Loucy (cell line): Measurements from ENCODE around the gene DNAJB13.

Experiments used
- H2AFZ ChIP-seq: fragments of 200-600 bp; sonication (generic); 2 replicates; pipeline ENCODE4 v1.6.0; 2016; ENCODE audit warnings: antibody characterized with exemption, mild to moderate bottlenecking, low read length, moderate library complexity
- H3F3A ChIP-seq: fragments of 200-600 bp; 2 replicates; pipeline ENCODE4 v1.6.0; 2016; ENCODE audit warnings: antibody characterized with exemption, low read depth, mild to moderate bottlenecking
- H3K27me3 ChIP-seq: fragments of 200-600 bp; sonication (generic); 2 replicates; pipeline ENCODE4 v1.6.1; 2014; ENCODE audit warnings: low read length, mild to moderate bottlenecking; ENCODE audit not compliant: insufficient read depth, poor library complexity, severe bottlenecking
- H3K36me3 ChIP-seq: fragments of 200-600 bp; sonication (generic); 2 replicates; pipeline ENCODE4 v1.6.1; 2016; ENCODE audit warnings: low read length; ENCODE audit not compliant: insufficient read depth
- H3K4me1 ChIP-seq: fragments of 200-600 bp; sonication (generic); 2 replicates; pipeline ENCODE4 v1.5.1; 2014; ENCODE audit warnings: low read length, mild to moderate bottlenecking; ENCODE audit not compliant: insufficient read depth, poor library complexity, severe bottlenecking
- H3K4me2 ChIP-seq: fragments of 200-600 bp; sonication (generic); 2 replicates; pipeline ENCODE4 v1.6.0; 2014; ENCODE audit warnings: antibody characterized with exemption, low read length, low read depth, mild to moderate bottlenecking; ENCODE audit not compliant: poor library complexity, severe bottlenecking
- H3K4me3 ChIP-seq: fragments of 200-600 bp; sonication (generic); 2 replicates; pipeline ENCODE4 v1.5.1; 2014; ENCODE audit warnings: low read length, mild to moderate bottlenecking, mixed read lengths; ENCODE audit not compliant: poor library complexity, severe bottlenecking
- H3K79me2 ChIP-seq: fragments of 200-600 bp; sonication (generic); 2 replicates; pipeline ENCODE4 v1.6.1; 2014; ENCODE audit warnings: low read length; ENCODE audit not compliant: insufficient read depth
- H3K9ac ChIP-seq: fragments of 200-600 bp; sonication (generic); 2 replicates; pipeline ENCODE4 v1.6.0; 2014; ENCODE audit warnings: mild to moderate bottlenecking, low read depth, low read length, moderate library complexity; ENCODE audit not compliant: poor library complexity, severe bottlenecking
- H3K9me2 ChIP-seq: fragments of 200-600 bp; sonication (generic); replicated peaks from 2 replicates; pipeline ENCODE4 v1.6.1; 2016; ENCODE audit warnings: low read depth, low read length, mixed read lengths
- H3K9me3 ChIP-seq: fragments of 200-600 bp; sonication (generic); 2 replicates; pipeline ENCODE4 v1.6.1; 2014; ENCODE audit warnings: mild to moderate bottlenecking, antibody characterized with exemption, low read length, low read depth; ENCODE audit not compliant: insufficient read depth
- H4K20me1 ChIP-seq: fragments of 200-600 bp; sonication (generic); 2 replicates; pipeline ENCODE4 v1.6.0; 2014; ENCODE audit warnings: antibody characterized with exemption, low read length, mild to moderate bottlenecking; ENCODE audit not compliant: insufficient read depth, poor library complexity, severe bottlenecking
- EZH2phosphoT487 ChIP-seq: fragments of 200-600 bp; IDR thresholded peaks from 2 replicates; pipeline ENCODE4 v1.6.1; 2018; ENCODE audit warnings: antibody characterized with exemption, mild to moderate bottlenecking, moderate library complexity, borderline replicate concordance
- TF ChIP-seq, protein P1 (sequence below): fragments of 200-600 bp; sonication (generic); conservative IDR thresholded peaks from 2 replicates; pipeline ENCODE4 v1.5.1; 2014; ENCODE audit warnings: mild to moderate bottlenecking, antibody characterized with exemption, low read length

Gene DNAJB13

DNA sequence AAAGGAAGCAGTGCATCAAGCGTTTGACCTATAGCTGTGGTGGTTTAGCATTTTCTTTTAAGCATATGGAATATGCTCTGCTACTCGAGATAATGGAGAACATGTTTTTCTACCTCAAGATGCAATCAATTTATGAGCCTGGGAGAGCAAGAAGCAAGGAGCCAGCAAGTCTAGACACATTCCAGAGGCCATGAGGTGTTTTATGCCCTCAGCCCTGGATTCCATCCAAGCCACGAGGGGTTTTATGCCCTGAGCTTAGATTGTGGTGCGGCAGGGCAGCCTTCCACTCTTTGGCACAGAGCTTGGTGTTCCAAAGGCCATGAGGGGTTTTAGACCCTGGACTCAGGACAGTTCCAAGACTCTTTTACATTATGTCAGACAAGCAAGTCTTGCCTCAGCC lies 11.7 kb upstream of the DNAJB13 start:
- H3K4me2 ChIP-seq: no peak overlapping the region
- no peaks in the 10 kb centered on the region for H4K20me1 ChIP-seq
- no peaks in the 10 kb centered on the region for H3F3A ChIP-seq
- TF ChIP-seq EZH2phosphoT487: no peak
- TF ChIP-seq, protein P1, sequence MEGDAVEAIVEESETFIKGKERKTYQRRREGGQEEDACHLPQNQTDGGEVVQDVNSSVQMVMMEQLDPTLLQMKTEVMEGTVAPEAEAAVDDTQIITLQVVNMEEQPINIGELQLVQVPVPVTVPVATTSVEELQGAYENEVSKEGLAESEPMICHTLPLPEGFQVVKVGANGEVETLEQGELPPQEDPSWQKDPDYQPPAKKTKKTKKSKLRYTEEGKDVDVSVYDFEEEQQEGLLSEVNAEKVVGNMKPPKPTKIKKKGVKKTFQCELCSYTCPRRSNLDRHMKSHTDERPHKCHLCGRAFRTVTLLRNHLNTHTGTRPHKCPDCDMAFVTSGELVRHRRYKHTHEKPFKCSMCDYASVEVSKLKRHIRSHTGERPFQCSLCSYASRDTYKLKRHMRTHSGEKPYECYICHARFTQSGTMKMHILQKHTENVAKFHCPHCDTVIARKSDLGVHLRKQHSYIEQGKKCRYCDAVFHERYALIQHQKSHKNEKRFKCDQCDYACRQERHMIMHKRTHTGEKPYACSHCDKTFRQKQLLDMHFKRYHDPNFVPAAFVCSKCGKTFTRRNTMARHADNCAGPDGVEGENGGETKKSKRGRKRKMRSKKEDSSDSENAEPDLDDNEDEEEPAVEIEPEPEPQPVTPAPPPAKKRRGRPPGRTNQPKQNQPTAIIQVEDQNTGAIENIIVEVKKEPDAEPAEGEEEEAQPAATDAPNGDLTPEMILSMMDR: no peak
- no peaks in the 10 kb centered on the region for H3K79me2 ChIP-seq
- no peak overlapping the region for H3K9ac ChIP-seq
- H3K36me3 ChIP-seq: no peaks in the 10 kb centered on the region
- H3K9me3 ChIP-seq: peaks cover 7% of the 10 kb centered on the region; the same call in 1 of the 2 replicates
- H3K4me1 ChIP-seq: no peaks in the 10 kb centered on the region
- no peaks in the 10 kb centered on the region for H3K9me2 ChIP-seq
- no peaks in the 10 kb centered on the region for H3K27me3 ChIP-seq
- H3K4me3 ChIP-seq: no peak overlapping the region
- H2AFZ ChIP-seq: no peak overlapping the region

DNA sequence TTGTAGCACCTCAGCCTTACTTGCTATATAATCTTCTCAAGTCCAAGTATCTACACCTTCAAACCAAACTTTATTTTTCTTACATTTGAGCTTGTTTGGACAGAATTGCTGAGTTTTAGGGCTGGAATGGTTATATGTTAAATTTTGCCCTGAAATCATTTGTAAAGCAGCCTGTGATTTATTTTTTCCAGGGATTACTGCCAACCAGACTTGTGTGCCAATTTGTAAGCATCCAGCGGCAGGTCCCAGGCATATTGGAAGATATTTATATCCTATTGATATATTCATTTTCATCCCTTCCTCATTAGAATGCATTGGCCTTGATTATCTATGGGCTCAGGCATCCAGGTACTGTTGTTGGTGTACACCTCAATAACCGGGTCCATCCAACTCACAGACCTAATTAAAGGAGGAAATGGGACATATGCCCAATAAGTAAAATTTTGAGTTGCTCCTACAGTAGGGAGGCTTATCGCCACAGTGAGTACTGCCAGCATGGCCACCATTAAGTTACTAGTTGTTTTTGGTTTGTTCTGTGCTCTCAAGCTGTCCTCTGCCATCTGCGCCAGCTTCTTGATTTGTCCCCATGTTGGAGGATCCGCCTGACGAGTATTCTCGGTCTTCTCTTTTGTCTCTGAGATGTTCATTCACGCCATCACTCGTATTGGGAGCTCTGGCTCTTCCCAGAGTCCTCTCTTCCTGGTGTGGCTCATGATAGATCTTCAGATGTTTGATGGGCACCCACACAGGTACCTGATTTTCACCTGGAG lies 9.8 kb upstream of the DNAJB13 start:
- H3K79me2 ChIP-seq: no peaks in the 10 kb centered on the region
- no peaks in the 10 kb centered on the region for H3K4me1 ChIP-seq
- H3K9me2 ChIP-seq: no peaks in the 10 kb centered on the region
- H3F3A ChIP-seq: no peaks in the 10 kb centered on the region
- H3K9me3 ChIP-seq: peaks cover 7% of the 10 kb centered on the region; the same call in 1 of the 2 replicates
- no peaks in the 10 kb centered on the region for H4K20me1 ChIP-seq
- H3K36me3 ChIP-seq: no peaks in the 10 kb centered on the region
- no peak overlapping the region for H2AFZ ChIP-seq
- TF ChIP-seq EZH2phosphoT487: no peak
- TF ChIP-seq, protein P1: no peak
- no peak overlapping the region for H3K9ac ChIP-seq
- no peak overlapping the region for H3K4me2 ChIP-seq
- no peak overlapping the region for H3K4me3 ChIP-seq
- no peaks in the 10 kb centered on the region for H3K27me3 ChIP-seq

GRCh38 chr11:73942010-73942409 lies 8.8 kb upstream of the DNAJB13 start:
- H3K9me3 ChIP-seq: peaks cover 7% of the 10 kb centered on the region; the same call in 1 of the 2 replicates
- no peak overlapping the region for H3K9ac ChIP-seq
- H3K9me2 ChIP-seq: no peaks in the 10 kb centered on the region
- no peaks in the 10 kb centered on the region for H3K79me2 ChIP-seq
- no peak overlapping the region for H2AFZ ChIP-seq
- H4K20me1 ChIP-seq: no peaks in the 10 kb centered on the region
- no peaks in the 10 kb centered on the region for H3K36me3 ChIP-seq
- TF ChIP-seq, protein P1: no peak
- no peak for TF ChIP-seq EZH2phosphoT487
- no peaks in the 10 kb centered on the region for H3K27me3 ChIP-seq
- no peak overlapping the region for H3K4me2 ChIP-seq
- H3F3A ChIP-seq: no peaks in the 10 kb centered on the region
- no peak overlapping the region for H3K4me3 ChIP-seq
- H3K4me1 ChIP-seq: no peaks in the 10 kb centered on the region
